Measurements from ENCODE around the gene MICU1. TPM values are rescaled to one million over a fixed set of nuclear protein-coding genes. Genes with fewer than 3 reads are reported as not detected.

Gene MICU1
- total and polyA plus RNA-seq, 10 of the 15 experiments (the other 5 are each of a cell fraction or from before 2014, with no cell fraction given) = 18.2 to 36.4 (median 22.2) TPM

GRCh38 chr10:72354356-72355213 lies 271.3 kb downstream of the MICU1 start, which contains the start of gene DNAJB12 (continued):
- TF ChIP-seq, protein P1, sequence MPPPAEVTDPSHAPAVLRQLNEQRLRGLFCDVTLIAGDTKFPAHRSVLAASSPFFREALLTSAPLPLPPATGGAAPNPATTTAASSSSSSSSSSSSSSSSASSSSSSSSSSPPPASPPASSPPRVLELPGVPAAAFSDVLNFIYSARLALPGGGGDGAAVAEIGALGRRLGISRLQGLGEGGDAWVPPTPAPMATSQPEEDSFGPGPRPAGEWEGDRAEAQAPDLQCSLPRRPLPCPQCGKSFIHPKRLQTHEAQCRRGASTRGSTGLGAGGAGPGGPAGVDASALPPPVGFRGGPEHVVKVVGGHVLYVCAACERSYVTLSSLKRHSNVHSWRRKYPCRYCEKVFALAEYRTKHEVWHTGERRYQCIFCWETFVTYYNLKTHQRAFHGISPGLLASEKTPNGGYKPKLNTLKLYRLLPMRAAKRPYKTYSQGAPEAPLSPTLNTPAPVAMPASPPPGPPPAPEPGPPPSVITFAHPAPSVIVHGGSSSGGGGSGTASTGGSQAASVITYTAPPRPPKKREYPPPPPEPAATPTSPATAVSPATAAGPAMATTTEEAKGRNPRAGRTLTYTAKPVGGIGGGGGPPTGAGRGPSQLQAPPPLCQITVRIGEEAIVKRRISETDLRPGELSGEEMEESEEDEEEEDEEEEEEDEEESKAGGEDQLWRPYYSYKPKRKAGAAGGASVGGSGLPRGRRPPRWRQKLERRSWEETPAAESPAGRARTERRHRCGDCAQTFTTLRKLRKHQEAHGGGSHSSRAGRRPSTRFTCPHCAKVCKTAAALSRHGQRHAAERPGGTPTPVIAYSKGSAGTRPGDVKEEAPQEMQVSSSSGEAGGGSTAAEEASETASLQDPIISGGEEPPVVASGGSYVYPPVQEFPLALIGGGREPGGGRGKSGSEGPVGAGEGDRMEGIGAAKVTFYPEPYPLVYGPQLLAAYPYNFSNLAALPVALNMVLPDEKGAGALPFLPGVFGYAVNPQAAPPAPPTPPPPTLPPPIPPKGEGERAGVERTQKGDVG (CRISPR knock-in tag; IDR thresholded peaks at IDR 0.05) = no peak
- TF ChIP-seq ZZZ3 (IDR thresholded peaks at IDR 0.05; ENCODE audit: control insufficient read depth, insufficient read length, low read depth) (no peak), CUX1 (IDR thresholded peaks at IDR 0.05; ENCODE audit: insufficient replicate concordance, low read depth, low read length) (no peak), NR2C2 (IDR thresholded peaks at IDR 0.05; ENCODE audit: borderline replicate concordance, control insufficient read depth, insufficient read length, low read depth) (no peak), PBX3 (IDR thresholded peaks at IDR 0.05; ENCODE audit: insufficient replicate concordance, low read depth, low read length) (peak; percentile 53), MXI1 (IDR thresholded peaks at IDR 0.05; ENCODE audit: low read depth, low read length) (peak; percentile 82), SMAD5 (IDR thresholded peaks at IDR 0.05; ENCODE audit: low read depth) (peak; percentile 90; the same call in 1 of the 2 replicates), SIN3A (IDR thresholded peaks at IDR 0.05; ENCODE audit: low read depth, low read length) (no peak; the same call in 1 of the 2 replicates), KDM1A (IDR thresholded peaks at IDR 0.05; ENCODE audit: borderline replicate concordance) (no peak), CHD1 (IDR thresholded peaks at IDR 0.05; ENCODE audit: low read depth, low read length) (no peak), KLF5 (IDR thresholded peaks at IDR 0.05; ENCODE audit: partially characterized antibody) (peak; percentile 85), ZBED1 (IDR thresholded peaks at IDR 0.05; ENCODE audit: borderline replicate concordance) (no peak), JUNB (IDR thresholded peaks at IDR 0.05) (no peak), TAF1 (IDR thresholded peaks at IDR 0.05; ENCODE audit: borderline replicate concordance, low read depth, low read length) (peak; percentile 71), IKZF2 (IDR thresholded peaks at IDR 0.05) (peak; percentile 74 to 78), ZNF622 (IDR thresholded peaks at IDR 0.05) (no peak), CBX3 (IDR thresholded peaks at IDR 0.05; ENCODE audit: borderline replicate concordance, low read depth) (no peak)

All from GM12878 (cell line).